Gastroesophageal sphincter (tissue), 3 donors: Measurements from ENCODE around the gene IKZF5.

Experiments
- EP300 ChIP-seq: sonication (generic); formaldehyde crosslinking; IDR thresholded peaks from one replicate; pipeline ENCODE4 v1.6.1; 2017; ENCODE audit warnings: antibody characterized with exemption, mild to moderate bottlenecking
- TF ChIP-seq, protein P1 (sequence below), 4 experiments: fragments of 200-600 bp in 2 of 4; fragments of 450-650 bp in 2 of 4; sonication (generic) in 1 of 4; IDR thresholded peaks; one replicate each; pipeline ENCODE4 v1.5.1; 2017 to 2019; ENCODE audit warnings: antibody characterized with exemption in 4 of 4, mild to moderate bottlenecking in 2 of 4, moderate library complexity in 2 of 4

DNA sequence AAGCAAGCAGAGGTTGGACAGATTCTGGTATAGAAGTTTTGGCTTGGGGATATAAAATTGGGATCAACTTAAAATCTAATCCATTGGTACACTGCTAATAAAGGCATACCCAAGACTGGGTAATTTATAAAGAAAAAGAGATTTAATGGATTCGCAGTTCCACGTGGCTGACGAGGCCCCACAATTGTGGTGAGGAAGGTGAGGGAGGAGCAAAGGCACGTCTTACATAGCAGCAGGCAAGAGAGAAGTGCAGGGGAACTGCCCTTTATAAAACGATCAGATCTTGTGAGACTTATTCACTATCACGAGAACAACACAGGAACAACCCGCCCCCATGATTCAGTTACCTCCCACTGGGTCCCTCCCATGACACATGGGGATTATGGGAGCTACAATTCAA lies 9.9 kb upstream of the IKZF5 start:
- TF ChIP-seq, protein P1, sequence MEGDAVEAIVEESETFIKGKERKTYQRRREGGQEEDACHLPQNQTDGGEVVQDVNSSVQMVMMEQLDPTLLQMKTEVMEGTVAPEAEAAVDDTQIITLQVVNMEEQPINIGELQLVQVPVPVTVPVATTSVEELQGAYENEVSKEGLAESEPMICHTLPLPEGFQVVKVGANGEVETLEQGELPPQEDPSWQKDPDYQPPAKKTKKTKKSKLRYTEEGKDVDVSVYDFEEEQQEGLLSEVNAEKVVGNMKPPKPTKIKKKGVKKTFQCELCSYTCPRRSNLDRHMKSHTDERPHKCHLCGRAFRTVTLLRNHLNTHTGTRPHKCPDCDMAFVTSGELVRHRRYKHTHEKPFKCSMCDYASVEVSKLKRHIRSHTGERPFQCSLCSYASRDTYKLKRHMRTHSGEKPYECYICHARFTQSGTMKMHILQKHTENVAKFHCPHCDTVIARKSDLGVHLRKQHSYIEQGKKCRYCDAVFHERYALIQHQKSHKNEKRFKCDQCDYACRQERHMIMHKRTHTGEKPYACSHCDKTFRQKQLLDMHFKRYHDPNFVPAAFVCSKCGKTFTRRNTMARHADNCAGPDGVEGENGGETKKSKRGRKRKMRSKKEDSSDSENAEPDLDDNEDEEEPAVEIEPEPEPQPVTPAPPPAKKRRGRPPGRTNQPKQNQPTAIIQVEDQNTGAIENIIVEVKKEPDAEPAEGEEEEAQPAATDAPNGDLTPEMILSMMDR (IDR thresholded peaks at IDR 0.05), result no peak
- no peak for TF ChIP-seq EP300
